ENCODE data around the gene BCAP29.

BCAP29 gene

DNA sequence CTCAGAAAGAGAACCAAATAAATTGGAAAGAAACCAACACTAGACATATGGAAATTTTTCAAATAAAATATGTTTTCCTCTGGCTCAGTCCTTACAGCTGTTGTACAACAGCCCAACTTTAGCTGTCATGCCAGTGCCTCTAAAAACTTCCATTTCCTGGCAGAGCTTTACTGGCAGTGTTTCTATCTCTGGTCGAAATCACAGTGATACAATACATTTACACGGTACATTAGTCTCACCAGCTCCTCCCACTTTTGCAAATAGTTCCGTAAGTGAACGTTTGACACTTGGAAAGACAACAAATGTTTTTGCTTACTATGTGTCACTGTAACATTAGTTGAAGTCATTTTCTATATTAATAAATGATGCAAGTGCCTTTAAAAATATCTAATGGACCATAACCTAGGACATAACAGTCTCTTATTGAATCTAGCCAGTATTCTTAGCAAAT is 29.8 kb downstream of the BCAP29 start:
- TF ChIP-seq CEBPB (IDR thresholded peaks at IDR 0.05) (no peak), FOXM1 (IDR thresholded peaks at IDR 0.05; ENCODE audit: borderline replicate concordance, low read depth) (no peak), TAF1 (IDR thresholded peaks at IDR 0.05; ENCODE audit: low read depth) (no peak), TEAD4 (IDR thresholded peaks at IDR 0.05) (no peak), EP300 (IDR thresholded peaks at IDR 0.05; ENCODE audit: borderline replicate concordance) (no peak), MAX (IDR thresholded peaks at IDR 0.05) (no peak), RAD21 (IDR thresholded peaks at IDR 0.05; ENCODE audit: low read depth) (no peak), TCF12 (IDR thresholded peaks at IDR 0.05; ENCODE audit: low read depth) (no peak), CREB1 (IDR thresholded peaks at IDR 0.05; ENCODE audit: low read depth) (no peak), NFIC (IDR thresholded peaks at IDR 0.05) (no peak)

GRCh38 chr7:107610323-107610722 is 30.3 kb downstream of the BCAP29 start:
- TF ChIP-seq FOXM1 (IDR thresholded peaks at IDR 0.05; ENCODE audit: borderline replicate concordance, low read depth): no peak
- TF ChIP-seq, protein P1, sequence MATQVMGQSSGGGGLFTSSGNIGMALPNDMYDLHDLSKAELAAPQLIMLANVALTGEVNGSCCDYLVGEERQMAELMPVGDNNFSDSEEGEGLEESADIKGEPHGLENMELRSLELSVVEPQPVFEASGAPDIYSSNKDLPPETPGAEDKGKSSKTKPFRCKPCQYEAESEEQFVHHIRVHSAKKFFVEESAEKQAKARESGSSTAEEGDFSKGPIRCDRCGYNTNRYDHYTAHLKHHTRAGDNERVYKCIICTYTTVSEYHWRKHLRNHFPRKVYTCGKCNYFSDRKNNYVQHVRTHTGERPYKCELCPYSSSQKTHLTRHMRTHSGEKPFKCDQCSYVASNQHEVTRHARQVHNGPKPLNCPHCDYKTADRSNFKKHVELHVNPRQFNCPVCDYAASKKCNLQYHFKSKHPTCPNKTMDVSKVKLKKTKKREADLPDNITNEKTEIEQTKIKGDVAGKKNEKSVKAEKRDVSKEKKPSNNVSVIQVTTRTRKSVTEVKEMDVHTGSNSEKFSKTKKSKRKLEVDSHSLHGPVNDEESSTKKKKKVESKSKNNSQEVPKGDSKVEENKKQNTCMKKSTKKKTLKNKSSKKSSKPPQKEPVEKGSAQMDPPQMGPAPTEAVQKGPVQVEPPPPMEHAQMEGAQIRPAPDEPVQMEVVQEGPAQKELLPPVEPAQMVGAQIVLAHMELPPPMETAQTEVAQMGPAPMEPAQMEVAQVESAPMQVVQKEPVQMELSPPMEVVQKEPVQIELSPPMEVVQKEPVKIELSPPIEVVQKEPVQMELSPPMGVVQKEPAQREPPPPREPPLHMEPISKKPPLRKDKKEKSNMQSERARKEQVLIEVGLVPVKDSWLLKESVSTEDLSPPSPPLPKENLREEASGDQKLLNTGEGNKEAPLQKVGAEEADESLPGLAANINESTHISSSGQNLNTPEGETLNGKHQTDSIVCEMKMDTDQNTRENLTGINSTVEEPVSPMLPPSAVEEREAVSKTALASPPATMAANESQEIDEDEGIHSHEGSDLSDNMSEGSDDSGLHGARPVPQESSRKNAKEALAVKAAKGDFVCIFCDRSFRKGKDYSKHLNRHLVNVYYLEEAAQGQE (IDR thresholded peaks at IDR 0.05; ENCODE audit: low read depth): no peak
- no peak for TF ChIP-seq TEAD4 (IDR thresholded peaks at IDR 0.05)
- no peak for TF ChIP-seq ZBTB7A (IDR thresholded peaks at IDR 0.05; ENCODE audit: low read depth)
- TF ChIP-seq TCF12 (IDR thresholded peaks at IDR 0.05; ENCODE audit: low read depth): no peak
- TF ChIP-seq EGR1 (IDR thresholded peaks at IDR 0.05): no peak
- TF ChIP-seq, protein P2, sequence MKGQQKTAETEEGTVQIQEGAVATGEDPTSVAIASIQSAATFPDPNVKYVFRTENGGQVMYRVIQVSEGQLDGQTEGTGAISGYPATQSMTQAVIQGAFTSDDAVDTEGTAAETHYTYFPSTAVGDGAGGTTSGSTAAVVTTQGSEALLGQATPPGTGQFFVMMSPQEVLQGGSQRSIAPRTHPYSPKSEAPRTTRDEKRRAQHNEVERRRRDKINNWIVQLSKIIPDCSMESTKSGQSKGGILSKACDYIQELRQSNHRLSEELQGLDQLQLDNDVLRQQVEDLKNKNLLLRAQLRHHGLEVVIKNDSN (IDR thresholded peaks at IDR 0.05): no peak

GRCh38 chr7:107613439-107613838 is 33.4 kb downstream of the BCAP29 start:
- no peak for TF ChIP-seq ZBTB7A (IDR thresholded peaks at IDR 0.05; ENCODE audit: low read depth)
- no peak for TF ChIP-seq TEAD4 (IDR thresholded peaks at IDR 0.05)
- no peak for TF ChIP-seq TAF1 (IDR thresholded peaks at IDR 0.05; ENCODE audit: low read depth)
- no peak for TF ChIP-seq CEBPB (IDR thresholded peaks at IDR 0.05)
- TF ChIP-seq EP300 (IDR thresholded peaks at IDR 0.05; ENCODE audit: borderline replicate concordance): no peak
- TF ChIP-seq CREB1 (IDR thresholded peaks at IDR 0.05; ENCODE audit: low read depth): no peak
- TF ChIP-seq, protein P2 (IDR thresholded peaks at IDR 0.05): no peak
- TF ChIP-seq YY1 (IDR thresholded peaks at IDR 0.05; ENCODE audit: low read depth): no peak
- TF ChIP-seq EGR1 (IDR thresholded peaks at IDR 0.05): no peak
- no peak for TF ChIP-seq TCF12 (IDR thresholded peaks at IDR 0.05; ENCODE audit: low read depth)
- TF ChIP-seq, protein P1 (IDR thresholded peaks at IDR 0.05; ENCODE audit: low read depth): no peak

DNA sequence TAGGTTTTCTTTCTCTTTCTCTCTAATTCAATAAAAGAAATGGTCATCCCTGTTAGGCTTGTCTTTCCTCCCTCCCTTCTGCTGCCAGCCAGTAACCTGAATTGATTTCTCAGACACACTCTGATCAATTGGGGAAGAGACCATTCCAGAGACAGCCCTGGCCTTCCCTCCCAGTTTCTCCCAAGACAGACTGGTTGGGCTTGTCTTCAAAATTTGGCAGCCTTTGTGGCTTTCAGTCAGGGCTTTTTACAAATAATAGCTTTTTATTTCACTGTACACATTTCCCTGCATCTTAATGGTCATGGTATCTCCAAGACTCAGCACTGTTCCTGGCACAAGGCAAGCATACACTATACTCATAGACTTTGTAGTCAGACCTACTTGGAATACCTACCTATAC is 33.9 kb downstream of the BCAP29 start:
- TF ChIP-seq YY1 (IDR thresholded peaks at IDR 0.05; ENCODE audit: low read depth) (no peak), EP300 (IDR thresholded peaks at IDR 0.05; ENCODE audit: borderline replicate concordance) (no peak), CEBPB (IDR thresholded peaks at IDR 0.05) (no peak), TEAD4 (IDR thresholded peaks at IDR 0.05) (no peak), TCF12 (IDR thresholded peaks at IDR 0.05; ENCODE audit: low read depth) (no peak), ZBTB7A (IDR thresholded peaks at IDR 0.05; ENCODE audit: low read depth) (no peak), FOXM1 (IDR thresholded peaks at IDR 0.05; ENCODE audit: borderline replicate concordance, low read depth) (no peak), EGR1 (IDR thresholded peaks at IDR 0.05) (no peak), NFIC (IDR thresholded peaks at IDR 0.05) (no peak)
- TF ChIP-seq, protein P1 (IDR thresholded peaks at IDR 0.05; ENCODE audit: low read depth): no peak
- TF ChIP-seq, protein P2 (IDR thresholded peaks at IDR 0.05): no peak

Data from Ishikawa (cell line).